ENCODE data around the gene CKB. TPM values are rescaled to one million over a fixed set of nuclear protein-coding genes. Genes with fewer than 3 reads are reported as not detected.

Gene CKB
- total and polyA plus RNA-seq, 2 experiments from 2014 or later: 18.5 to 28.0 TPM

GRCh38 chr14:103550451-103551337 is 28.1 kb upstream of the CKB start:
- Histone ChIP-seq H3K9me2 (ENCODE audit: insufficient read depth) (no peaks in the 10 kb centered on the region), H3K4me2 (ENCODE audit: unreplicated experiment) (no peak overlapping the region), H3F3A (ENCODE audit: insufficient read depth) (peaks cover 17% of the 10 kb centered on the region), H3K9ac (peak overlapping the region; percentile 74), H3K79me2 (ENCODE audit: insufficient read depth) (peaks cover 13% of the 10 kb centered on the region), H3K27me3 (replicated peaks; ENCODE audit: insufficient read depth) (no peaks in the 10 kb centered on the region), H2AFZ (peak overlapping the region; percentile 65; the same call in 1 of the 2 replicates), H3K4me1 (ENCODE audit: insufficient read depth) (peaks cover 29% of the 10 kb centered on the region), H3K9me3 (ENCODE audit: low read depth) (no peaks in the 10 kb centered on the region), H3K36me3 (ENCODE audit: low read depth) (no peaks in the 10 kb centered on the region), H3K4me3 (no peak overlapping the region), H4K20me1 (ENCODE audit: insufficient read depth) (no peaks in the 10 kb centered on the region), H3K27ac (peak overlapping the region; percentile 90)
- peak; percentile 45 for DNase-seq
- in situ Hi-C loops (cut with MboI): no loop called here
- WGBS, 2 experiments (ENCODE audit: low coverage in 1 of 2, low lambda C conversion rate in 2 of 2, missing lambda C conversion rate in 2 of 2): 33 to 44% methylated on average over 12 to 22 of the region's 22 CpGs
- no peak for TF ChIP-seq EZH2phosphoT487 (IDR thresholded peaks at IDR 0.05; ENCODE audit: insufficient read depth, low read depth)
- no peak for TF ChIP-seq EZH2 (IDR thresholded peaks at IDR 0.05; ENCODE audit: insufficient read depth, poor library complexity, severe bottlenecking)

DNA sequence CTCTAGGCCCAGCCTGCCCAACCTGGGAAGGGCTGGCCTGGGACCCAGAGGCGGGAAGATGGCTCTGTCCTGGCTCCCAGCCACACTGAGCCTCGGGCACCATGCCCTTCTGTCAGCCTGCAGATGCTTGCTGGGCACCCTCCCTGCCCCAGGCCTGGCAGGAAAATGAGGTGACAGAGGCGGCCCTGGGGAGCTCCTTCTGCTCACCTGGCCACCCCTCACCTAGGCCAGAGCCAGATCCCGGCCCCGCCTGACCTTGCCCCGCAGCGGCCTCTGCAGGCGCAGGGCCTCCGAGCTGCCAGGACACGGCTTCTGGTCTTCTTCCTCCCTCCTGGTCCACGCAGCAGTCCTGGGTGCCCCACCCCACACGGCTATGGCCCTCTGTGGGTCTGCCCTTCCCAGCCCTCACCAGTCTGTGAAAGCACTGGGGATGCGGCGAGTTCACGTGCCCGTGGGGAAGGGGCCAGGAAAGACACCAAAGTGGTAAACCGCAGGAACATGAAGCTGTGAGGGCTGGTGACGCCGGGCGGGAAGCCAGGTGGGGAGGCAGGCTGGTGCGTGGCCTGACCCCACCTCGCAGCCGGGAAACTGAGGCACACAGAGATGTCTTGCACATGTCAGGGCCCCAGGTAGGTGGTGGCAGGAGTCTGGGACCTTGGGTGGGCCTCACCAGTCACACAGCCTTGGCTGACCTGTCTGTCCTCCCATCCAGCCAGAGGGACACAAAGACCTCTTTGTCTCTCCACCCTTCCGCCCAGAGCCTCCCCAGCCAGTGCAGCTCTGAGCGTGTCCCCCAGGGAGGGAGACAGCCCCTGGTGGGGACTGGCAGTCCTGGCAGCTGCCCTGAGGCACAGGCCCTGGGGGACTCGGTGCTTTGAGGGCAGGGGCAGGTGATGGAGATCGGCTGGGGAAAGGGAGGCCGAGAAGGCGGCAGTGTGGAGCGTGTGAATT is 27.0 kb upstream of the CKB start:
- Histone ChIP-seq H3K4me1 (ENCODE audit: insufficient read depth) (peaks cover 29% of the 10 kb centered on the region), H3K4me2 (ENCODE audit: unreplicated experiment) (no peak overlapping the region), H3K9me3 (ENCODE audit: low read depth) (no peaks in the 10 kb centered on the region), H3K79me2 (ENCODE audit: insufficient read depth) (peaks cover 2% of the 10 kb centered on the region), H3F3A (ENCODE audit: insufficient read depth) (peaks cover 17% of the 10 kb centered on the region), H3K9ac (no peak overlapping the region), H2AFZ (no peak overlapping the region), H4K20me1 (ENCODE audit: insufficient read depth) (no peaks in the 10 kb centered on the region), H3K27me3 (replicated peaks; ENCODE audit: insufficient read depth) (no peaks in the 10 kb centered on the region), H3K27ac (no peak overlapping the region), H3K4me3 (no peak overlapping the region), H3K36me3 (ENCODE audit: low read depth) (no peaks in the 10 kb centered on the region), H3K9me2 (ENCODE audit: insufficient read depth) (no peaks in the 10 kb centered on the region)
- TF ChIP-seq EZH2 (IDR thresholded peaks at IDR 0.05; ENCODE audit: insufficient read depth, poor library complexity, severe bottlenecking) (no peak), EZH2phosphoT487 (IDR thresholded peaks at IDR 0.05; ENCODE audit: insufficient read depth, low read depth) (no peak)
- no peak for DNase-seq
- in situ Hi-C loops (cut with MboI): no loop called here
- 65 to 71% methylated on average over 30 of the region's 30 CpGs for WGBS, 2 experiments (ENCODE audit: low coverage in 1 of 2, low lambda C conversion rate in 2 of 2, missing lambda C conversion rate in 2 of 2)

GRCh38 chr14:103548463-103549351 is 26.1 kb upstream of the CKB start:
- no peak overlapping the region for H3K4me3 ChIP-seq
- in situ Hi-C loops (cut with MboI): no loop called here
- H3K36me3 ChIP-seq (ENCODE audit: low read depth): no peaks in the 10 kb centered on the region
- no peaks in the 10 kb centered on the region for H3K9me3 ChIP-seq (ENCODE audit: low read depth)
- H3K27me3 ChIP-seq (replicated peaks; ENCODE audit: insufficient read depth): no peaks in the 10 kb centered on the region
- no peak overlapping the region for H3K9ac ChIP-seq
- WGBS, 2 experiments (ENCODE audit: low coverage in 1 of 2, low lambda C conversion rate in 2 of 2, missing lambda C conversion rate in 2 of 2): 74 to 78% methylated on average over 25 to 26 of the region's 27 CpGs
- no peaks in the 10 kb centered on the region for H3K9me2 ChIP-seq (ENCODE audit: insufficient read depth)
- no peak overlapping the region for H3K27ac ChIP-seq
- H3K79me2 ChIP-seq (ENCODE audit: insufficient read depth): no peaks in the 10 kb centered on the region; the same call in 1 of the 2 replicates
- H3K4me2 ChIP-seq (ENCODE audit: unreplicated experiment): no peak overlapping the region
- peaks cover 29% of the 10 kb centered on the region for H3K4me1 ChIP-seq (ENCODE audit: insufficient read depth)
- DNase-seq: no peak
- H4K20me1 ChIP-seq (ENCODE audit: insufficient read depth): no peaks in the 10 kb centered on the region
- H3F3A ChIP-seq (ENCODE audit: insufficient read depth): peaks cover 17% of the 10 kb centered on the region
- H2AFZ ChIP-seq: no peak overlapping the region
- TF ChIP-seq EZH2 (IDR thresholded peaks at IDR 0.05; ENCODE audit: insufficient read depth, poor library complexity, severe bottlenecking): no peak
- TF ChIP-seq EZH2phosphoT487 (IDR thresholded peaks at IDR 0.05; ENCODE audit: insufficient read depth, low read depth): no peak
